Stimulated activated CD4-positive, alpha-beta T cell treated with anti-CD3 and anti-CD28 coated beads, Interleukin-2, amount 100 ng/mL, for 4 hours (primary cell): ENCODE measurements around the gene MLIP.

Experiments used
- DNase-seq: peaks from one replicate; pipeline ENCODE4 v3.0.0-alpha.2; 2020; ENCODE audit warnings: low read depth

Gene MLIP

GRCh38 chr6:54284161-54284860 lies 173.1 kb downstream of the MLIP start:
- no peak for DNase-seq

GRCh38 chr6:54285595-54285994 lies 174.4 kb downstream of the MLIP start:
- no peak for DNase-seq

GRCh38 chr6:54286141-54286540 lies 174.9 kb downstream of the MLIP start:
- no peak for DNase-seq

GRCh38 chr6:54288474-54288873 lies 177.2 kb downstream of the MLIP start:
- DNase-seq, result no peak

GRCh38 chr6:54289426-54289825 lies 178.2 kb downstream of the MLIP start:
- DNase-seq, result no peak

GRCh38 chr6:54291146-54291545 lies 179.9 kb downstream of the MLIP start:
- DNase-seq, result no peak

- no peak for DNase-seq
Measured at GRCh38 chr6:54291738-54292137, 180.5 kb downstream of the MLIP start.

GRCh38 chr6:54294965-54295532 lies 183.8 kb downstream of the MLIP start:
- DNase-seq, result no peak

GRCh38 chr6:54299542-54300269 lies 188.5 kb downstream of the MLIP start:
- no peak for DNase-seq

- no peak for DNase-seq
Measured at GRCh38 chr6:54301770-54302169, 190.5 kb downstream of the MLIP start.

- no peak for DNase-seq
Measured at GRCh38 chr6:54307439-54307910, 196.2 kb downstream of the MLIP start.

GRCh38 chr6:54308289-54308985 lies 197.2 kb downstream of the MLIP start, which contains the start of gene TINAG:
TINAG (plus strand) TSS chr6:54308441; CDS start chr6:54308551, 110 bp downstream.
- DNase-seq, result no peak

- no peak for DNase-seq
Measured at GRCh38 chr6:54308986-54309315, 197.7 kb downstream of the MLIP start.

- DNase-seq, result no peak
Measured at GRCh38 chr6:54310377-54311152, 199.3 kb downstream of the MLIP start.

- DNase-seq, result no peak
Measured at GRCh38 chr6:54315656-54316055, 204.4 kb downstream of the MLIP start.
